Common myeloid progenitor, CD34-positive (primary cell): ENCODE measurements around the gene SLC22A17.

Experiments
- CTCF ChIA-PET: fragments of 350-600 bp; sonication (Branson Sonifier 250); formaldehyde crosslinking; loops from one replicate; lab custom pipeline; 2021; ENCODE audit warnings: antibody characterized with exemption; lab: Charles Lee
- POLR2A ChIA-PET: fragments of 350-600 bp; sonication (Branson Sonifier 250); formaldehyde crosslinking; loops from one replicate; lab custom pipeline; 2021; ENCODE audit warnings: antibody characterized with exemption; lab: Charles Lee
- DNase-seq, 3 donors: peaks; one replicate each; pipeline versions ENCODE4 v3.0.0 to v3.0.0-alpha.2; 2013
- H3K27ac ChIP-seq, 2 experiments: 1 replicate in 1 of 2; 2 replicates in 1 of 2; pipeline ENCODE4 v1.7.0; 2013; ENCODE audit warnings: inconsistent platforms in 2 of 2, low read length in 2 of 2, mild to moderate bottlenecking in 2 of 2, low read depth in 1 of 2, moderate library complexity in 1 of 2; ENCODE audit not compliant: severe bottlenecking in 2 of 2, insufficient read depth in 1 of 2, poor library complexity in 1 of 2
- H3K27me3 ChIP-seq, 5 experiments: replicated peaks in 2 of 5; 1 replicate in 3 of 5; 2 replicates in 2 of 5; pipeline versions ENCODE4 v1.6.1 to v1.7.0; 2013; ENCODE audit warnings: low read length in 4 of 5, mild to moderate bottlenecking in 2 of 5, moderate library complexity in 2 of 5, inconsistent platforms in 1 of 5; ENCODE audit not compliant: insufficient read depth in 5 of 5, control insufficient read depth in 4 of 5
- H3K36me3 ChIP-seq, 4 experiments: 1 replicate in 2 of 4; 2 replicates in 2 of 4; pipeline versions ENCODE4 v1.6.1 to v1.7.0; 2013; ENCODE audit warnings: low read length in 3 of 4, control low read depth in 1 of 4, mild to moderate bottlenecking in 1 of 4; ENCODE audit not compliant: control insufficient read depth in 4 of 4, insufficient read depth in 4 of 4
- H3K4me1 ChIP-seq, 4 experiments: 1 replicate in 3 of 4; 2 replicates in 1 of 4; pipeline versions ENCODE4 v1.6.1 to v1.7.1; 2013; ENCODE audit warnings: low read length in 3 of 4, mild to moderate bottlenecking in 3 of 4, control low read depth in 1 of 4, inconsistent platforms in 1 of 4, moderate library complexity in 1 of 4; ENCODE audit not compliant: control insufficient read depth in 4 of 4, insufficient read depth in 4 of 4; ENCODE audit errors: control extremely low read depth in 1 of 4
- H3K4me3 ChIP-seq, 7 experiments: 1 replicate in 4 of 7; 2 replicates in 3 of 7; pipeline versions ENCODE4 v1.5.1 to v1.7.0; 2013; ENCODE audit warnings: mild to moderate bottlenecking in 7 of 7, low read length in 6 of 7, moderate library complexity in 6 of 7, inconsistent platforms in 2 of 7, low read depth in 2 of 7, control low read depth in 1 of 7; ENCODE audit not compliant: insufficient read depth in 4 of 7, control insufficient read depth in 1 of 7; ENCODE audit errors: extremely low read depth in 1 of 7
- H3K9me3 ChIP-seq, 5 experiments: 1 replicate in 4 of 5; 2 replicates in 1 of 5; pipeline versions ENCODE4 v1.6.1 to v1.7.1; 2013; ENCODE audit warnings: low read length in 4 of 5, mild to moderate bottlenecking in 2 of 5, inconsistent platforms in 1 of 5, low read depth in 1 of 5, moderate library complexity in 1 of 5; ENCODE audit not compliant: control insufficient read depth in 4 of 5, insufficient read depth in 2 of 5; ENCODE audit errors: control extremely low read depth in 1 of 5
- WGBS: methylation state at CpG from one replicate; pipeline ENCODE4 v1.1.5; 2013; ENCODE audit not compliant: insufficient coverage; 5-methylcytosine and 5-hydroxymethylcytosine counted together

The SLC22A17 gene

GRCh38 chr14:23321572-23322547 is 30.8 kb downstream of the SLC22A17 start:
- Histone ChIP-seq H3K27me3 (no peaks in the 10 kb centered on the region), H3K4me1 (peaks cover 8 to 25% (median 22%) of the 10 kb centered on the region in 4 experiments), H3K36me3 (peaks cover 13 to 35% (median 27%) of the 10 kb centered on the region in 4 experiments), H3K9me3 (no peaks in the 10 kb centered on the region), H3K4me3 (peak overlapping the region; percentile 66 to 93 (median 83)), H3K27ac (peak overlapping the region; percentile 89 to 92)
- under 1% methylated on average over 24 of the region's 64 CpGs for WGBS
- POLR2A ChIA-PET = interaction anchor here (0.6 to 2.9 kb wide), 8 partner anchors 15 to 237 kb away, joined by 3 to 38 read pairs (median 5); partner anchors contain the start of genes BCL2L2, HOMEZ, PPP1R3E and SLC22A17
- CTCF ChIA-PET = interaction anchor here (0.6 to 9.1 kb wide), 15 partner anchors 13 to 776 kb away, joined by 3 to 177 read pairs (median 4); partner anchors contain the start of genes BCL2L2, CMTM5, HOMEZ and PPP1R3E
- DNase-seq = peak; percentile 32 to 67 (median 65)

DNA sequence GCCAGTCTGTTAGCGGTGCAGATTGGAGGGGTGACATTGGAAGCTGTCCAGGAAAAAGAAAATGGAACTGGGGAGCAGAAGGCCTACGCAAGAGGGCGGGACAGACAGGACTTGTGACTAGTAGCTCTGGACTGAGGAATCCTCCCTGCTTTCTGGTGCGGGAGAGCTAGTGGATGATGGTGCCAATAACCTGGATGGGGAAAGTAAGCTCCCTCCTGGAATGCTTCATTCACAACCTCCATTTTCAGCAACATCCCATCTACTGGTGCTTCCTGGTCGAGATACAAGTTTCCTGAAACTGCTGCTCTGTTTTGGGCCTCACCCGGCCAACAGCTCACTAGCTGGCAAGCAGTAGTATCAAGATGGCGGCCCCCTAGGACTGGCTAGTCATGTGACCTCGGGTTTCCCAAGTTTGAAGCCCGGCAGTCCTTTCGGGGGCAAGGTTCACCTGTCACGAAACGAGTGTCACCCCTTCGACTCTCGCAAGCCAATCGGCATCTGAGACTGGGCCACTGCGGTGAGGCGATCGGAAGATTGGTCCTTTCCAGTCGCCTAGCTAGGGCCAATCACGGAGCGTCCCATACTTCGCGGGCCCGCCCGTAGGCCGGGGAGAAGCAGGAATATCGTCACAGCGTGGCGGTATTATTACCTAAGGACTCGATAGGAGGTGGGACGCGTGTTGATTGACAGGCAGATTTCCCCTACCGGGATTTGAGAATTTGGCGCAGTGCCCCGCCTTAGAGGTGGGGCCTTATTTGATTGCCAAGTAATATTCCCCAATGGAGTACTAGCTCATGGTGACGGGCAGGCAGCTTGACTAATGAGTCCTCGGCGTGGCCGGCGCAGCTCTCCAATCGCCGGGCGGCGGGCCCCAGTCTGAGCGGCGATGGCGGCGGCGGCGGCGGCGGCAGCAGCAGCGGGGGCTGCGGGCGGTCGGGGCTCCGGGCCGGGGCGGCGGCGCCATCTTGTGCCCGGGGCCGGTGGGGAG is 31.8 kb downstream of the SLC22A17 start, which contains the start of gene PABPN1:
PABPN1 (plus strand) TSS at position 874 of the 988 bp plus-strand sequence; CDS start at position 887, 13 bp downstream.
- Histone ChIP-seq H3K9me3 (no peaks in the 10 kb centered on the region), H3K27me3 (no peaks in the 10 kb centered on the region), H3K27ac (peak within 1 kb of the TSS; percentile 89 to 92), H3K4me3 (peak within 1 kb of the TSS; percentile 66 to 93 (median 83)), H3K36me3 (peaks cover 13 to 33% (median 26%) of the 10 kb centered on the region in 4 experiments), H3K4me1 (peaks cover 8 to 25% (median 22%) of the 10 kb centered on the region in 4 experiments)
- under 1% methylated on average over 61 of the region's 63 CpGs for WGBS
- ChIA-PET POLR2A (interaction anchor here (0.5 to 2.9 kb wide), 7 partner anchors 14 to 235 kb away, joined by 3 to 38 read pairs (median 4); partner anchors contain the start of genes BCL2L2, HOMEZ, PPP1R3E and SLC22A17), CTCF (interaction anchor here (0.6 to 9.1 kb wide), 8 partner anchors 18 to 777 kb away, joined by 3 to 177 read pairs (median 4); partner anchors contain the start of genes BCL2L2, CMTM5 and PPP1R3E)
- DNase-seq = peak; percentile 100

- POLR2A ChIA-PET = interaction anchor here (0.7 to 2.9 kb wide), 4 partner anchors 13 to 34 kb away, joined by 3 to 38 read pairs (median 10); partner anchors contain the start of genes BCL2L2, HOMEZ and PPP1R3E
Measured at GRCh38 chr14:23319746-23320583, 32.7 kb downstream of the SLC22A17 start.

DNA sequence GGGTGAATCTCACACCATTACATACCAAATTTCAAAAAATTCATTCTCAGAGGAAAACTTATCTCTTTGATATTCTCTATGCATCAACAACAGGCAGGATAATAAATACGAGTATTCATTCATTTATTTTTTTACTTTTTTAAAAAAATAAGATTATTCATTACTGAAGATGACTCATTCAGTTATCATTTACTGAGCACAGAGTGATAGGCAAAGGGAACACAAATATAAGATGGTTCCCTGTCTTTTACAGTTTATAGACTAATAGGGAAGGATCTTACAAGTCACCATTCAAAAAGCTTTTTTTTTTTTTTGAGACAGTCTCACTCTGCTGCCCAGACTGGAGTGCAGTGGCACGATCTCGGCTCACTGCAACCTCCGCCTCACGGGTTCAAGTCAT is 36.4 kb downstream of the SLC22A17 start:
- H3K4me1 ChIP-seq = peaks cover 0 to 12% (median 9%) of the 10 kb centered on the region in 4 experiments
- no peak overlapping the region for H3K4me3 ChIP-seq
- peaks cover 0 to 16% (median 2%) of the 10 kb centered on the region in 4 experiments for H3K36me3 ChIP-seq
- H3K27me3 ChIP-seq = no peaks in the 10 kb centered on the region
- no peaks in the 10 kb centered on the region for H3K9me3 ChIP-seq
- DNase-seq = no peak
- 100% methylated on average over 4 of the region's 5 CpGs for WGBS
- ChIA-PET CTCF (interaction anchor here (9.1 kb wide), 1 partner anchor 13 kb away, joined by 177 read pairs; the partner anchor contains the start of genes BCL2L2 and PPP1R3E), POLR2A (interaction anchor here (1.6 kb wide), 1 partner anchor 14 kb away, joined by 10 read pairs; the partner anchor contains the start of gene PPP1R3E)
- H3K27ac ChIP-seq = no peak overlapping the region

More at GRCh38 chr14:23319746-23320583, 32.7 kb downstream of the SLC22A17 start:
- 75% methylated on average over 9 of the region's 17 CpGs for WGBS
- Histone ChIP-seq H3K27ac (peak overlapping the region; percentile 83 to 90), H3K9me3 (no peaks in the 10 kb centered on the region), H3K4me1 (peaks cover 8 to 25% (median 22%) of the 10 kb centered on the region in 4 experiments), H3K4me3 (peak overlapping the region; percentile 6 to 83 (median 63)), H3K27me3 (no peaks in the 10 kb centered on the region), H3K36me3 (peaks cover 13 to 28% (median 20%) of the 10 kb centered on the region in 4 experiments)
- DNase-seq = no peak
- CTCF ChIA-PET = interaction anchor here (1.4 to 9.1 kb wide), 4 partner anchors 17 to 59 kb away, joined by 3 to 177 read pairs (median 19); partner anchors contain the start of genes BCL2L2 and PPP1R3E

- H3K27me3 ChIP-seq = no peaks in the 10 kb centered on the region
- H3K36me3 ChIP-seq = peaks cover 2 to 41% (median 21%) of the 10 kb centered on the region in 4 experiments
- no peak overlapping the region for H3K27ac ChIP-seq
- POLR2A ChIA-PET = no interaction called here
- CTCF ChIA-PET = interaction anchor here (0.8 to 20.4 kb wide), 3 partner anchors 8 to 10 kb away, joined by 4 to 177 read pairs (median 4); partner anchors contain the start of genes PABPN1 and PPP1R3E
- no peaks in the 10 kb centered on the region for H3K9me3 ChIP-seq
- H3K4me3 ChIP-seq = no peak overlapping the region
- 86% methylated on average over 1 of the region's 1 CpG for WGBS
- peaks cover 6 to 24% (median 24%) of the 10 kb centered on the region in 4 experiments for H3K4me1 ChIP-seq
- DNase-seq = no peak
Measured at GRCh38 chr14:23310546-23310945, 42.1 kb downstream of the SLC22A17 start.
